WERI-Rb-1 (cell line): Measurements from ENCODE around the gene TEX52.

ENCODE experiments used
- DNase-seq: peaks from one replicate; pipeline ENCODE4 v3.0.0-alpha.2; 2020
- H3K27ac ChIP-seq: fragments of 250-450 bp; sonication (Bioruptor Pico); 2 replicates; pipeline ENCODE4 v1.5.1; 2020; ENCODE audit warnings: mild to moderate bottlenecking, moderate library complexity
- H3K27me3 ChIP-seq: fragments of 250-450 bp; sonication (Bioruptor Pico); 2 replicates; pipeline ENCODE4 v1.5.1; 2021; ENCODE audit warnings: mild to moderate bottlenecking, low read depth, moderate library complexity; ENCODE audit not compliant: insufficient read depth, severe bottlenecking
- H3K36me3 ChIP-seq: fragments of 250-450 bp; sonication (Bioruptor Pico); 2 replicates; pipeline ENCODE4 v1.5.1; 2020; ENCODE audit warnings: mild to moderate bottlenecking, moderate library complexity
- H3K4me3 ChIP-seq: 2 replicates; pipeline ENCODE4 v1.5.1; 2011; ENCODE audit warnings: low read depth, mild to moderate bottlenecking, control low read depth, low read length
- H3K9me3 ChIP-seq: fragments of 250-450 bp; sonication (Bioruptor Pico); 2 replicates; pipeline ENCODE4 v1.5.1; 2021; ENCODE audit warnings: mild to moderate bottlenecking, moderate library complexity; ENCODE audit not compliant: severe bottlenecking
- TF ChIP-seq, protein P1 (sequence below): IDR thresholded peaks from 2 replicates; pipeline ENCODE4 v1.5.1; 2011; ENCODE audit warnings: low read depth, mild to moderate bottlenecking, control low read depth, inconsistent platforms, low read length

Gene TEX52

DNA sequence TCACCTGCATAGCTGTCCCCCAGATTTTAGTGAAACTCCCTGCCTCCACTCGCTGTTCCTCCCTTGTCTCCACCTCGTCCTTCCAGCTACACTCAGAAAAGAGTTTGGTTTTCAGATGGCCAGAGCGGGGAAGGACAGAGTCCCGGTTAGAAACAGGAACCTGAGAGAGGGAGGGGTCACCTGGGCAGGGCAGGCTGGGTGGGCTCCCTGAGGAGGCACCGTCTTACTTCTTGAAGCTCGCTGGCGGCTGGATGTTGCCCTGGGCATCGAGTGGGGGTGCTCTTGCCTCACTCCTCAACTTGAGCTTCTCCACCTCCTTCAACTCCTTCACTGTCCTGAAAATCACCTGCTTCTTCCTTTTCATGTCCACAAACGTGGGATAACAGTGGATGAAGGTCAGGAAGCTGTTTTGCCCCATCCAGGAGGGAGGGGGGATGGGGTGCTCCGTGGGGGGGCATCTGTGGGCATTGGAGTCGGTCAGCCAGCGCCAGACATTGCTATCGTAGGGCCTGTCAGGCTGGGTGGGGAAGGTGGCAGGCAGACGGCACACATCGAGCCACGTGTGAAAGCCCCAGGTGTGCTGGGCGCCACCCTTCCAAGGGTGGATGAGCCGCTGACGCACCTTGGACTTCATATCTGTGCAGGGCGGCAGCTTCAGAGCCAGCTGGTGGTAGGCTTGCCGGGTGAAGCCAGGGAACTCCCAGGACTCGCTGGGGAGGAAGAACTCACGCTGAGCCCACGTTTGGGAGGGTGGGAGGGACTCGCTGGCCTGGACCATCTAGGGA lies 2.0 kb downstream of the TEX52 start:
- Histone ChIP-seq H3K27me3 (no peaks in the 10 kb centered on the region), H3K4me3 (no peak overlapping the region), H3K36me3 (peaks cover 23% of the 10 kb centered on the region), H3K27ac (no peak overlapping the region), H3K9me3 (no peaks in the 10 kb centered on the region)
- TF ChIP-seq, protein P1, sequence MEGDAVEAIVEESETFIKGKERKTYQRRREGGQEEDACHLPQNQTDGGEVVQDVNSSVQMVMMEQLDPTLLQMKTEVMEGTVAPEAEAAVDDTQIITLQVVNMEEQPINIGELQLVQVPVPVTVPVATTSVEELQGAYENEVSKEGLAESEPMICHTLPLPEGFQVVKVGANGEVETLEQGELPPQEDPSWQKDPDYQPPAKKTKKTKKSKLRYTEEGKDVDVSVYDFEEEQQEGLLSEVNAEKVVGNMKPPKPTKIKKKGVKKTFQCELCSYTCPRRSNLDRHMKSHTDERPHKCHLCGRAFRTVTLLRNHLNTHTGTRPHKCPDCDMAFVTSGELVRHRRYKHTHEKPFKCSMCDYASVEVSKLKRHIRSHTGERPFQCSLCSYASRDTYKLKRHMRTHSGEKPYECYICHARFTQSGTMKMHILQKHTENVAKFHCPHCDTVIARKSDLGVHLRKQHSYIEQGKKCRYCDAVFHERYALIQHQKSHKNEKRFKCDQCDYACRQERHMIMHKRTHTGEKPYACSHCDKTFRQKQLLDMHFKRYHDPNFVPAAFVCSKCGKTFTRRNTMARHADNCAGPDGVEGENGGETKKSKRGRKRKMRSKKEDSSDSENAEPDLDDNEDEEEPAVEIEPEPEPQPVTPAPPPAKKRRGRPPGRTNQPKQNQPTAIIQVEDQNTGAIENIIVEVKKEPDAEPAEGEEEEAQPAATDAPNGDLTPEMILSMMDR = no peak
- DNase-seq = no peak

- Histone ChIP-seq H3K27me3 (no peaks in the 10 kb centered on the region), H3K27ac (no peak overlapping the region), H3K9me3 (no peaks in the 10 kb centered on the region), H3K36me3 (peaks cover 10% of the 10 kb centered on the region), H3K4me3 (no peak overlapping the region)
- peak; percentile 81 for DNase-seq
- TF ChIP-seq, protein P1 = peak; percentile 94
These were observed 3.2 kb downstream of the TEX52 start for GRCh38 chr12:2853626-2854025.

GRCh38 chr12:2851931-2852330 lies 4.9 kb downstream of the TEX52 start:
- TF ChIP-seq, protein P1 = no peak
- no peak for DNase-seq
- no peak overlapping the region for H3K27ac ChIP-seq
- H3K27me3 ChIP-seq = no peaks in the 10 kb centered on the region
- no peaks in the 10 kb centered on the region for H3K36me3 ChIP-seq
- no peak overlapping the region for H3K4me3 ChIP-seq
- H3K9me3 ChIP-seq = no peaks in the 10 kb centered on the region

GRCh38 chr12:2845280-2845679 lies 11.6 kb downstream of the TEX52 start:
- TF ChIP-seq, protein P1 = no peak
- H3K9me3 ChIP-seq = no peaks in the 10 kb centered on the region
- H3K4me3 ChIP-seq = no peak overlapping the region
- H3K27ac ChIP-seq = no peak overlapping the region
- DNase-seq = peak; percentile 41
- H3K36me3 ChIP-seq = no peaks in the 10 kb centered on the region
- H3K27me3 ChIP-seq = no peaks in the 10 kb centered on the region

DNA sequence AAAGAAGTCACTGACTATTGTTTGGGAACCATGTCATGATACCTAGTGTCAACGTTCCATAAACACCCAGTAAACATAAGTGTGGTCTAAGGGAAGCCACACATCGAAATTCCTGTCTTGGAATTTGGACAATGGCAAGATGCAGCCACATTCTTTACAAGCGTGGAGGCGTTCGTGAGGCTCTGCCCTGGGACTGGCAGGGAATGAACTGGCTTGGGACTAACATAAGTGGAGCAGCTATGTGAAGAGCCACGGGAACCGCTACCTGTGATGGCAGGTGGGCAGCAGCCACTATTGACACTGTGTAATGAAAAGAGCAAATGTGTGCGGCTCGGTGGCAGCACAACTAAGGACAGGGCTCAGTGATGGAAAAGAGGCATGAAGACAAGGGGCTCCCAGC lies 12.1 kb downstream of the TEX52 start:
- Histone ChIP-seq H3K27me3 (no peaks in the 10 kb centered on the region), H3K27ac (no peak overlapping the region), H3K9me3 (no peaks in the 10 kb centered on the region), H3K4me3 (no peak overlapping the region), H3K36me3 (no peaks in the 10 kb centered on the region)
- no peak for DNase-seq
- TF ChIP-seq, protein P1 = no peak

GRCh38 chr12:2842948-2843347 lies 13.9 kb downstream of the TEX52 start:
- H3K27ac ChIP-seq = no peak overlapping the region
- no peaks in the 10 kb centered on the region for H3K36me3 ChIP-seq
- DNase-seq = no peak
- H3K9me3 ChIP-seq = no peaks in the 10 kb centered on the region
- H3K4me3 ChIP-seq = no peak overlapping the region
- no peaks in the 10 kb centered on the region for H3K27me3 ChIP-seq
- TF ChIP-seq, protein P1 = no peak
